HEK293T (cell line): ENCODE results near the gene BUB1B.
"Not testable (repeated sequence)": the region's sequence is repeated elsewhere in the genome, so short reads cannot be mapped to it uniquely, and the experiment has no call there.

ENCODE experiments used
- CTCF ChIA-PET: fragments of 350-600 bp; formaldehyde crosslinking; extraction: SDS; loops from one replicate; lab custom pipeline; 2021; ENCODE audit warnings: antibody characterized with exemption, inconsistent platforms; lab: Yijun Ruan, JAX
- POLR2A ChIA-PET: fragments of 350-600 bp; formaldehyde crosslinking; extraction: SDS; loops from one replicate; lab custom pipeline; 2020; ENCODE audit warnings: antibody characterized with exemption, inconsistent platforms; lab: Yijun Ruan, JAX
- DNase-seq: peaks from one replicate; pipeline ENCODE4 v3.0.0; 2012; ENCODE audit warnings: mixed read lengths; ENCODE audit errors: extremely low spot score
- ARNT ChIP-seq: fragments of 450-650 bp; IDR thresholded peaks from 2 replicates; pipeline ENCODE4 v1.6.1; 2017; ENCODE audit warnings: mild to moderate bottlenecking
- BHLHE40 ChIP-seq: fragments of 450-650 bp; IDR thresholded peaks from 2 replicates; pipeline ENCODE4 v1.6.1; 2016; ENCODE audit warnings: mild to moderate bottlenecking, moderate library complexity, borderline replicate concordance
- CTBP1 ChIP-seq: fragments of 450-650 bp; IDR thresholded peaks from 2 replicates; pipeline ENCODE4 v1.6.1; 2016; ENCODE audit warnings: borderline replicate concordance
- ELF4 ChIP-seq: fragments of 450-650 bp; IDR thresholded peaks from 2 replicates; pipeline ENCODE4 v1.6.1; 2017; ENCODE audit warnings: antibody characterized with exemption
- FOXA1 ChIP-seq: fragments of 450-650 bp; IDR thresholded peaks from 2 replicates; pipeline ENCODE4 v1.6.1; 2016; ENCODE audit warnings: mild to moderate bottlenecking
- FOXK2 ChIP-seq: fragments of 450-650 bp; IDR thresholded peaks from 2 replicates; pipeline ENCODE4 v1.6.1; 2016; ENCODE audit warnings: mild to moderate bottlenecking
- FOXM1 ChIP-seq: fragments of 450-650 bp; IDR thresholded peaks from 2 replicates; pipeline ENCODE4 v1.6.1; 2017; ENCODE audit warnings: mild to moderate bottlenecking, borderline replicate concordance
- HDGF ChIP-seq: fragments of 450-650 bp; IDR thresholded peaks from 2 replicates; pipeline ENCODE4 v1.6.1; 2017; ENCODE audit warnings: antibody characterized with exemption, borderline replicate concordance
- L3MBTL2 ChIP-seq: fragments of 450-650 bp; conservative IDR thresholded peaks from 2 replicates; pipeline ENCODE4 v1.6.1; 2016; ENCODE audit warnings: mild to moderate bottlenecking
- LEF1 ChIP-seq: fragments of 450-650 bp; IDR thresholded peaks from 2 replicates; pipeline ENCODE4 v1.6.1; 2017; ENCODE audit warnings: mild to moderate bottlenecking, borderline replicate concordance
- NFRKB ChIP-seq: fragments of 450-650 bp; IDR thresholded peaks from 2 replicates; pipeline ENCODE4 v1.6.1; 2016; ENCODE audit warnings: mild to moderate bottlenecking, moderate library complexity
- SP1 ChIP-seq: fragments of 450-650 bp; IDR thresholded peaks from 2 replicates; pipeline ENCODE4 v1.6.1; 2017
- SUZ12 ChIP-seq: fragments of 450-650 bp; IDR thresholded peaks from 2 replicates; pipeline ENCODE4 v1.6.1; 2016; ENCODE audit warnings: mild to moderate bottlenecking
- TARDBP ChIP-seq: fragments of 450-650 bp; IDR thresholded peaks from 2 replicates; pipeline ENCODE4 v1.6.1; 2016
- ZNF384 ChIP-seq: fragments of 450-650 bp; IDR thresholded peaks from 2 replicates; pipeline ENCODE4 v1.6.1; 2016
- TF ChIP-seq, protein P1 (sequence below): fragments of 450-650 bp; IDR thresholded peaks from 2 replicates; pipeline ENCODE4 v1.6.1; 2016

BUB1B gene

DNA sequence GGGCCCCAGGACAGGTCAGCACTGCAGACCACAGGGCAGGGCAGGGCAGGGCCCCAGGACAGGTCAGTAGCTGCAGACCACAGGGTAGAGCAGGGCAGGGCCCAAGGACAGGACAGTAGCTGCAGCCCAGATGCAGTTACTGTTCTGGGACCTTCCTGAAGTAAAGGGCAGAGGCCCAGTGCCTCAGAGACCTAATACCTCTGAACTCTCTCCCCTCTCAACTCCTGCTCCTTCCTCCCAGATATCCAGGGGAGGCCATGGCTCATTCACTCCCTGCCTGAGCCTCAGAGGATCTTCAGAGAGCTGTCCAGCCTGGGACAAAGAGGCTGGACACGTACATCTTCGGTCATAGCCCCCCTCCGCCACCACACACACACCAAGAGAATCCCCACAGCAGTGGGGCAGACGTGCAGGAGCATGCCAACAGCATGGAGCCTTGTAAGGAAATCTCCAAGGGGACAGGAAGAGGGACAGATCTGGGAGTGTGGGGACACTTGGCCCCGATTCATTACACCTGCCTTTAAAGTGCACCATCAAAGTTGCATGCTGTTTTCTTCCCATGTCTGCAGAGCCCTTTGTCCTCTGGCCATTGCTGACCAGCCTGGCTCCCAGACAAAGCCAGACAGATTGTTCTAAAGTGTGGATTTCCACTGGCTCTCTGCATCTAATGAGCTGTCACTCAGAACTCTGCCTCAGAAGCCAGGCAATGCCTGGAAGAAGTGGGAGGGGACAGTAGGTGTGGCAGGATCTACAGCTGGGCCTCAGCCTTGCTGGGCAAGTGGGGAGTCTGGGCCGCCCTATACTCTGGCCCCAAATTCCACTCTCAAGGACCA, 24.2 kb upstream of the BUB1B start:
- DNase-seq, result no peak
- TF ChIP-seq BHLHE40, result no peak
- no peak for TF ChIP-seq ZNF384
- TF ChIP-seq L3MBTL2, result no peak
- TF ChIP-seq ELF4, result no peak
- TF ChIP-seq ARNT, result no peak
- TF ChIP-seq SUZ12, result no peak
- TF ChIP-seq, protein P1, sequence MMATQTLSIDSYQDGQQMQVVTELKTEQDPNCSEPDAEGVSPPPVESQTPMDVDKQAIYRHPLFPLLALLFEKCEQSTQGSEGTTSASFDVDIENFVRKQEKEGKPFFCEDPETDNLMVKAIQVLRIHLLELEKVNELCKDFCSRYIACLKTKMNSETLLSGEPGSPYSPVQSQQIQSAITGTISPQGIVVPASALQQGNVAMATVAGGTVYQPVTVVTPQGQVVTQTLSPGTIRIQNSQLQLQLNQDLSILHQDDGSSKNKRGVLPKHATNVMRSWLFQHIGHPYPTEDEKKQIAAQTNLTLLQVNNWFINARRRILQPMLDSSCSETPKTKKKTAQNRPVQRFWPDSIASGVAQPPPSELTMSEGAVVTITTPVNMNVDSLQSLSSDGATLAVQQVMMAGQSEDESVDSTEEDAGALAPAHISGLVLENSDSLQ, result 0 out of 2 replicates have a peak, but pooled peaks have one; percentile 48
- TF ChIP-seq HDGF, result no peak
- no peak for TF ChIP-seq TARDBP
- ChIA-PET POLR2A (no interaction called here), CTCF (interaction anchor here (0.9 kb wide), 1 partner anchor 32 kb away, joined by 5 read pairs; no protein-coding TSS in a partner anchor)

DNA sequence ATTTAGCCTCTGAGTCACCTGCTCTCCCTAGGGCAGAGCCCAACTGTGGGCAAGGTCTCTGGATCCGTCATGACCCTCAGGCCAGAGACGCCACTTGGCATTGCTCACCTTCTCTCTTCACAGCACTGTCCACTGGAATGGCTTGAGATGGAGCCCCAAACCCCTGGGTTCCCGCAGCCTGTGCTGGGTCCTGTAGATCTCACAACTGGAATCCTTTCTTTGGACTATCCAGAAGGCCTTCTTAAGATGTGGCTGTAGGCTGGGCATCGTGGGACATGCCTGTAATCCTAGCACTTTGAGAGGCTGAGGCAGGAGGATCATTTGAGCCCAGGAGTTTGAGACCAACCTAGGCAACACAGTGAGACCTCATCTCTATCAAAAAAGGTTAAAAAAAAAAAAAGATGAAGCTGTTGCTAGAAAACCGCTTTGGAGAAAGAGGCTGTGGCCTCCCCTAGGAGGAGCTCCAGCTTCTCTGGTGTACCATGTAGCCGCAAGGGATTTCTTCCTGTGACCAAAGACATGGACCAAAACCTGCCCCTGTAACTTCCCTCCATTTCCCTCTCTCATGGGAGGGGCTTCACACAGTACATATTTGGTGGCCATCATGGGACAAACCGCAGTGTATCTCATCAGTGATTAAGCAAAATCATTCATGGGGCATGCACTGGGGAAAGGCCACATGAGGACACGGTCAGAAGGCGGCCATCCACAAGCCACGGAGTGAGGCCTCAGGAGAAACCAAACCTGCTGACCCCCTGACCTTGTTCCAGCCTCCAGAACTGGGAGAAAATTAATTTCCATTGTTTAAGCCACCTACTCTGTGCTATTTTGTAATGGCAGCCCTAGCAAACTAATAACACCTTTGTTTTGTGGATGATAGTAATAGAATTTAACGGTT, 23.3 kb upstream of the BUB1B start:
- CTCF ChIA-PET, result interaction anchor here (0.6 to 0.9 kb wide), 2 partner anchors 33 to 137 kb away, joined by 4 to 5 read pairs; no protein-coding TSS in a partner anchor
- no peak for DNase-seq
- TF ChIP-seq HDGF (no peak), SUZ12 (no peak), L3MBTL2 (no peak), ZNF384 (no peak), FOXM1 (no peak), NFRKB (no peak), CTBP1 (no peak), BHLHE40 (no peak), LEF1 (no peak), FOXK2 (no peak)
- TF ChIP-seq, protein P1, result no peak
- POLR2A ChIA-PET, result no interaction called here

DNA sequence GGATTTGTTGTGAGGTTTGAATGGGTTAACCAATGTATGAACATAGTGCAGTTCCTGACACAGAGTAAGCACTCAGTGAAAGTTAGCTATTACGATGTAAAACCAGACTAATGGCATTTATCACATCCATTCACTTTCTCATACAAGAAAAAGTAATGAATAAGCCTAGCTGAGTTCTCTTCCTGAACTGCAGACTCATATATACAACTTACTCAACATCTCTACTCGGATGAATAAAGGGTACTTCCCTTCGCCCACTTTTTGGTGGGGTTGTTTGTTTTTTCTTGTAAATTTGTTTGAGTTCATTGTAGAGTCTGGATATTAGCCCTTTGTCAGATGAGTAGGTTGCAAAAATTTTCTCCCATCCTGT, 22.7 kb upstream of the BUB1B start:
- CTCF ChIA-PET, result interaction anchor here (0.6 to 0.9 kb wide), 2 partner anchors 34 to 136 kb away, joined by 4 to 5 read pairs; no protein-coding TSS in a partner anchor
- DNase-seq, POLR2A ChIA-PET: not testable (repeated sequence)

DNA sequence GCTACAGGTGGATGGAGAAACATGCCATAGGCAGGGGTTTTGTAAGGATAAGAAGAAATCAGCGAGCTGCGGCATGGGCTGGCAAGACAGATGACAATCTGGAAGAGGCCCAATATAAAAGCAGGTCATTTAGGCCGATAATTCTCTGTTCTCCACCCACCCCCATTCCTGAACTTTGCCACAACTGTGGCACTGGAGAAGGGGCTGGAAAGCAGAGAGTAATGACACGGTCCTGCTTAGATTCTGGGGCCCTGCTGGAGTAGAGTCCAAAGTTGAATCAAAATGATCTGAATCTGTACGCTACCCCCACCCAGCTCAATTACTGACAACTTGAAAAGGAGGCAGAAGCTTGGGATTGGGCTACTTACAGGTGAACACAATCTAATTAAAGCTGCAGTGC, 18.4 kb upstream of the BUB1B start:
- TF ChIP-seq CTBP1 (no peak), FOXA1 (no peak), L3MBTL2 (no peak), FOXK2 (no peak), BHLHE40 (no peak), SUZ12 (no peak)
- ChIA-PET CTCF (interaction anchor here (0.5 to 1.0 kb wide), 2 partner anchors 10 to 18 kb away, joined by 3 to 6 read pairs; partner anchors contain the start of gene BUB1B), POLR2A (no interaction called here)
- DNase-seq, result no peak

DNA sequence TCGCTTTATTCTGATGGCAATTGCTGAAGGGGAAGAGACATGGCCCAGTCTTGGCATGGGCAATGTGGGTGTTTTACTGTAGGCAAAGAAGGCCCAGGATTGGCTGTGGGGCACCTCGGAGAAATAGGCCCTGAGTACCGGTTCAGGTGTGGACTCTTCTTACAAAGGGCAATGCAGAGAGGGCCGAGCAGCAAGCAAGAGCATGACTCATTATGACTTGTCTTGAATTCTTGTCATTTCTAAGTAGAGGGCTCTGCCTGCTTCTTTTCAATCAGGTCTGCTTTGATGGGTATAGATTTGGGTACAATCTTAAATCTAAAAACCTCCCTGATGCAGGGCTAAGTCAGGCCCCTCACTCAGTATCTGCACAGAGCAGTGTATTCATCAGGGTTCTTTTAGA, 14.8 kb upstream of the BUB1B start:
- POLR2A ChIA-PET, result no interaction called here
- CTCF ChIA-PET, result no interaction called here
- TF ChIP-seq, protein P1, result no peak
- TF ChIP-seq FOXA1, result no peak
- no peak for TF ChIP-seq ELF4
- no peak for TF ChIP-seq LEF1
- no peak for TF ChIP-seq HDGF
- TF ChIP-seq ZNF384, result no peak
- TF ChIP-seq FOXM1, result no peak
- no peak for TF ChIP-seq FOXK2
- no peak for TF ChIP-seq BHLHE40
- no peak for TF ChIP-seq SP1
- TF ChIP-seq CTBP1, result no peak
- no peak for TF ChIP-seq ARNT
- TF ChIP-seq SUZ12, result no peak
- TF ChIP-seq L3MBTL2, result no peak
- TF ChIP-seq NFRKB, result no peak
- no peak for TF ChIP-seq TARDBP
- DNase-seq, result no peak

DNA sequence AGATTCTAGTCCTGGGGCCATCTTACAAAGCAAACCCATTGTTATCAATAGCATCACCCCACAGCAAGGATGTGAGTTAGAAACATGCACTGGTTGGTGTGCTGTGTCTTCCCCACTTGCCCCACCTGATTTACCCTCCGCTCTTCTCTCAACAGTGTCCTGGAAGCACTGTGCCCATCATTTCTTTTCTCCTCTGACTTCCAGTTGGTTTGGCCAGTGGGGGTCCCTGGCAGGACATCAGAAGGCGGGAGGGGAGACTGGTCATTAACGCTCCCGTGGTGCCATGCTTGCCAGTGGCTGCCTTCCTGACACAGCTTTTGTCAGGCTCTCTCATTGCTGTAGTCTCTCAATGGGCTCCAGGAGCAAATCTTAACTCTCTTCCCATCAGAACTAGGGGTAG, 11.5 kb upstream of the BUB1B start:
- no peak for DNase-seq
- ChIA-PET POLR2A (no interaction called here), CTCF (no interaction called here)
- TF ChIP-seq FOXA1 (no peak), FOXM1 (no peak), BHLHE40 (no peak), LEF1 (no peak), FOXK2 (no peak), TARDBP (no peak), ZNF384 (no peak), ARNT (no peak), SP1 (no peak), ELF4 (no peak)
- TF ChIP-seq, protein P1, result no peak
